ENCODE results near the gene WWOX. TPM values are rescaled to one million over a fixed set of nuclear protein-coding genes. Genes with fewer than 3 reads are reported as not detected.

WWOX gene
- total RNA-seq, 2 experiments from 2014 or later, result 14.3 to 16.5 TPM

DNA sequence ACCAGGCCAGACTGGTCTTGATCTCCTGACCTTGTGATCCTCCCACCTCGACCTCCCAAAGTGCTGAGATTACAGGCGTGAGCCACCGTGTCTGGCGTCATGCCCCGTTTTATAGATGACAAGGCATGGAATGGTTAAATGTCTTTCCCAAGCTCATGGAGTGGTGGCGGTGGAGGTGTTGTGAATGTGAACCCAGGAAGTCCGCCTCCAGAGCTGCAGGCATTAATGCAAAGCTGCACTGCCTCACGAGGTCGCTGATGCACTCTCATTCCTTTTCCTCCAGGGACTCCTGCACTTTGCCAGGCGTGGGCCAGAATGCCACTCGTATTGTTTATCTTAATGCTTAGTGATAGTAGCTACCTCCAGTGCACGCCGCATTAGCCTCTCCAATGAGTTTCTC is 149.6 kb downstream of the WWOX start:
- Mint-ChIP-seq H3K4me3 (no peak overlapping the region), H3K27ac (no peak overlapping the region), H3K27me3 (no peaks in the 10 kb centered on the region), H3K4me1 (ENCODE audit: low read depth) (no peaks in the 10 kb centered on the region), H3K36me3 (no peaks in the 10 kb centered on the region), H3K9me3 (no peaks in the 10 kb centered on the region)
- ChIA-PET CTCF (no interaction called here), POLR2A (no interaction called here)
- no peak for DNase-seq
- intact Hi-C loops (cut with micrococcal nuclease), result no loop called here

- no peaks in the 10 kb centered on the region for H3K9me3 Mint-ChIP-seq
- H3K36me3 Mint-ChIP-seq, result no peaks in the 10 kb centered on the region
- POLR2A ChIA-PET, result no interaction called here
- no peaks in the 10 kb centered on the region for H3K4me1 Mint-ChIP-seq (ENCODE audit: low read depth)
- H3K27ac Mint-ChIP-seq, result no peak overlapping the region
- H3K27me3 Mint-ChIP-seq, result no peaks in the 10 kb centered on the region
- no peak for DNase-seq
- no peak overlapping the region for H3K4me3 Mint-ChIP-seq
- intact Hi-C loops (cut with micrococcal nuclease), result no loop called here
- CTCF ChIA-PET, result no interaction called here
These were observed 150.4 kb downstream of the WWOX start for GRCh38 chr16:78249832-78250231.

- H3K27ac Mint-ChIP-seq, result no peak overlapping the region
- DNase-seq, result no peak
- no peak overlapping the region for H3K4me3 Mint-ChIP-seq
- no peaks in the 10 kb centered on the region for H3K36me3 Mint-ChIP-seq
- H3K9me3 Mint-ChIP-seq, result no peaks in the 10 kb centered on the region
- ChIA-PET POLR2A (no interaction called here), CTCF (no interaction called here)
- H3K4me1 Mint-ChIP-seq (ENCODE audit: low read depth), result no peaks in the 10 kb centered on the region
- intact Hi-C loops (cut with micrococcal nuclease), result no loop called here
- H3K27me3 Mint-ChIP-seq, result no peaks in the 10 kb centered on the region
These were observed 151.7 kb downstream of the WWOX start for GRCh38 chr16:78251115-78251514.

DNA sequence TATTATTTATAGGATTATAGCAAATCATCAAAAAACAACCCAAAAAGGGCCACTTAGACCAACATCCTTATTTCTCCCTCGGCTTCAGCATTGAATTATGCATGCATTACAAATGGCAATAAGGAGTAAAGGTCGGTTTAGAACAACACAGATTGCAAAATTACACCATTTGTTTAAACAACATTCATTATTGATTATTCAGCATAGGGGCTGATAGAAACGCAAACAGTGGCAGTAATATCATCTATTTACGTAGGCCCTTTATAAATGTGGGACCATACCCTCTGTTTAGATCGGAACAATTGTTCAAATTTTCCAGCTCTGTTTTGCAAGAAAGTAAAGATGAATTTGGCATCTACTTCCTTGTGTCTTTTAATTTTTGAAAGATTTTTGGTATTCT is 153.3 kb downstream of the WWOX start:
- CTCF ChIA-PET, result no interaction called here
- no peaks in the 10 kb centered on the region for H3K4me1 Mint-ChIP-seq (ENCODE audit: low read depth)
- no peaks in the 10 kb centered on the region for H3K27me3 Mint-ChIP-seq
- no peak for DNase-seq
- POLR2A ChIA-PET, result no interaction called here
- intact Hi-C loops (cut with micrococcal nuclease), result no loop called here
- H3K9me3 Mint-ChIP-seq, result no peaks in the 10 kb centered on the region
- no peaks in the 10 kb centered on the region for H3K36me3 Mint-ChIP-seq
- H3K27ac Mint-ChIP-seq, result no peak overlapping the region
- H3K4me3 Mint-ChIP-seq, result no peak overlapping the region

GRCh38 chr16:78254841-78255240 is 155.4 kb downstream of the WWOX start:
- no peak for DNase-seq
- Mint-ChIP-seq H3K36me3 (no peaks in the 10 kb centered on the region), H3K4me1 (ENCODE audit: low read depth) (no peaks in the 10 kb centered on the region), H3K9me3 (no peaks in the 10 kb centered on the region), H3K27me3 (no peaks in the 10 kb centered on the region), H3K27ac (no peak overlapping the region), H3K4me3 (no peak overlapping the region)
- POLR2A ChIA-PET, result no interaction called here
- CTCF ChIA-PET, result no interaction called here
- intact Hi-C loops (cut with micrococcal nuclease), result no loop called here

GRCh38 chr16:78256686-78257375 is 157.4 kb downstream of the WWOX start:
- no peaks in the 10 kb centered on the region for H3K36me3 Mint-ChIP-seq
- H3K4me1 Mint-ChIP-seq (ENCODE audit: low read depth), result no peaks in the 10 kb centered on the region
- intact Hi-C loops (cut with micrococcal nuclease), result no loop called here
- H3K27ac Mint-ChIP-seq, result no peak overlapping the region
- no peaks in the 10 kb centered on the region for H3K9me3 Mint-ChIP-seq
- CTCF ChIA-PET, result no interaction called here
- DNase-seq, result no peak
- POLR2A ChIA-PET, result no interaction called here
- no peak overlapping the region for H3K4me3 Mint-ChIP-seq
- H3K27me3 Mint-ChIP-seq, result no peaks in the 10 kb centered on the region

DNA sequence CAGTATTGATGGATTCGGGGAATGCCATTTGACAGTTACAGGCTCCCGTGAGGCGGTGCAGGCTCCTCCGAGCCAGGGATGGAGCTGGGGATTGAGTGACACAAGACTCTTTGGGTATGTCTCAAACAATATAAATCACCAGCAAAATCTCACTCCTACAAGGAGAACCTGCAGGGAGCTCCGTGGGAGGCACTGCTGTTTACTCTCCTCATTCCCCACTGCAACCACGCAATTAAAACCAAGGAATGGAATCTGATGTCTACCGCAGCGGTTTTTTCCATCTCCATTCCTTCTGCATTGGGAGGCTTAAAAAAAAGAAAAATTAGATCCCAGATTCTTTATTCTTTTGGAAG is 157.9 kb downstream of the WWOX start:
- no peaks in the 10 kb centered on the region for H3K4me1 Mint-ChIP-seq (ENCODE audit: low read depth)
- no peaks in the 10 kb centered on the region for H3K27me3 Mint-ChIP-seq
- ChIA-PET CTCF (no interaction called here), POLR2A (no interaction called here)
- no peaks in the 10 kb centered on the region for H3K36me3 Mint-ChIP-seq
- DNase-seq, result no peak
- no peak overlapping the region for H3K4me3 Mint-ChIP-seq
- no peaks in the 10 kb centered on the region for H3K9me3 Mint-ChIP-seq
- no peak overlapping the region for H3K27ac Mint-ChIP-seq
- intact Hi-C loops (cut with micrococcal nuclease), result no loop called here

DNA sequence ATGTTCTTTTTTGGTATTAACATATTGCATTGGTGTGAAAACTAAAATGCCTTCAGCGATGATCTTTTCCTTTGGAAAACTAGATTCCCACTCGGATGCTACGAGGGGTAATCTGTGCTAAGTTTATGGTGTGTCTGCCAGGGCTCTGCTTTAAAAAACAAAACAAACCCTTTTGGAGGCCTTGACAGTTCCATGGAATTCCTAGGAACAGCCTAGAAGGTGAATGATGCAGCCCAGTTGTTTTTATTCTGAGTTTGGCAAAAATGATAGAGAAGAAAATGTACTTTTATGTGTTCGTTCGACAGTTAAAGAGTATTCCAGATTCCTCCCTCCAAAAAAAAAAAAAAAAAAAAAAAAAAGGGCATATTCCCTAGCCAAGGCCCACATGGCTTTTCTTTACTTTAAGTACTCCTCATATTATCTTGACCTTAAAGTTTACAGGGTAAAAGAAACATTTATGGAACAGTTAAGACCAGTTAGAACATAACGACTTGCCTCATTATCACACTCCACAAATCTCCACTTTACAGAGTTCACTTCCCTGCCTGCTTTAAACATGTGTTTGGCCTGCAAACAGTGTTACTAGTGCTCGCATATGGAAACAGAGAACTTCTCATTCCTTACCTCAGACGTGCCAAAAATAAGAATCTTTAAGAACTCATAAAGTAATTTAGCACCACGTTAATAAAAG is 159.1 kb downstream of the WWOX start:
- no peaks in the 10 kb centered on the region for H3K4me1 Mint-ChIP-seq (ENCODE audit: low read depth)

DNA sequence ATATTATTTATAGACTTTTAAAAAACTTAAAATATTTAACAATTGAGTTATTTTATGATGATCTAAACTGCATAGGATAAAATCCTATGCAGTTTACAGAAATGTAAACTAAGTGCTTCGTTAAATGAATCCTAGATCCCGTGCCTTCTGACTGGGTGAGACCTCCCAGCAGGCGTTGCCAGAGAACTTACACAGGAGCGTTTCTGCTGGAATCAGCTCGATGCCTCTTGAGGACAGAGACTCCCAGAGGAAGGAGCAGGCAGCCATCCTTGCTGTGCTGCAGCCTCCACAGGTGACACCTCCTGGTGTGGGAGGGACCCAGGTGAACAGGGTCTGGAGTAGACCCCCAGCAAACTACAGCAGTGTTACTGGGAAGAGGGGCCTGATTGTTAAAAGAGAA is 160.4 kb downstream of the WWOX start:
- Mint-ChIP-seq H3K27me3 (no peaks in the 10 kb centered on the region), H3K27ac (no peak overlapping the region), H3K4me3 (no peak overlapping the region), H3K36me3 (peaks cover 14% of the 10 kb centered on the region), H3K9me3 (peaks cover 8% of the 10 kb centered on the region), H3K4me1 (ENCODE audit: low read depth) (no peaks in the 10 kb centered on the region)
- intact Hi-C loops (cut with micrococcal nuclease), result no loop called here
- ChIA-PET CTCF (no interaction called here), POLR2A (no interaction called here)
- no peak for DNase-seq

More for the DNA sequence above, 159.1 kb downstream of the WWOX start:
- ChIA-PET CTCF (no interaction called here), POLR2A (no interaction called here)
- DNase-seq, result no peak
- Mint-ChIP-seq H3K27me3 (no peaks in the 10 kb centered on the region), H3K36me3 (peaks cover 4% of the 10 kb centered on the region), H3K27ac (no peak overlapping the region), H3K9me3 (no peaks in the 10 kb centered on the region), H3K4me3 (no peak overlapping the region)
- intact Hi-C loops (cut with micrococcal nuclease), result no loop called here

DNA sequence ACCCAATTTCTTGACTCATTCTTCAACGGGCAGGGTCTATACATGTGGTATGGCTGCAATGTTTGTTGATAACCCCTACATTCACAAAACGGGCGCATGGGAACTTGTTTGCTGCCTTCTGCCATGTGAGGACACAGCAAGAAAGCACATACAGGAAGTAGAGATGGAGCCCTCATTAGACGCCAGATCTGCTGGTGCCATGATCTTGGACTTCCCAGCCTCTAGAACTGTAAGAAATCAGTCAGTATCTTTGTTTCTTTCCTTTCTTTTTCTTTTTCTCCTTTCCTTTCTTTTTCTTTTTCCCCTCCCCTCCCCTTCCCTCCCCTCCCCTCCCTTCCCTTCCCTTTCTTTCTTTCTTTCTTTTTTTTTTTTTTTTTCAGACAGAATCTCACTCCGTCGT is 165.2 kb downstream of the WWOX start:
- Mint-ChIP-seq H3K4me1 (ENCODE audit: low read depth) (no peaks in the 10 kb centered on the region), H3K27ac (no peak overlapping the region), H3K36me3 (peaks cover 19% of the 10 kb centered on the region), H3K9me3 (peaks cover 8% of the 10 kb centered on the region), H3K27me3 (no peaks in the 10 kb centered on the region), H3K4me3 (no peak overlapping the region)
- intact Hi-C loops (cut with micrococcal nuclease), result no loop called here
- no peak for DNase-seq
- ChIA-PET POLR2A (no interaction called here), CTCF (no interaction called here)

GRCh38 chr16:78269256-78269655 is 169.8 kb downstream of the WWOX start:
- Mint-ChIP-seq H3K27ac (no peak overlapping the region), H3K27me3 (no peaks in the 10 kb centered on the region), H3K4me3 (no peak overlapping the region), H3K4me1 (ENCODE audit: low read depth) (no peaks in the 10 kb centered on the region), H3K9me3 (peaks cover 4% of the 10 kb centered on the region), H3K36me3 (peaks cover 9% of the 10 kb centered on the region)
- ChIA-PET POLR2A (no interaction called here), CTCF (no interaction called here)
- DNase-seq, result no peak
- intact Hi-C loops (cut with micrococcal nuclease), result no loop called here

GRCh38 chr16:78271981-78272380 is 172.5 kb downstream of the WWOX start:
- no peak overlapping the region for H3K27ac Mint-ChIP-seq
- H3K9me3 Mint-ChIP-seq, result no peaks in the 10 kb centered on the region
- no peaks in the 10 kb centered on the region for H3K4me1 Mint-ChIP-seq (ENCODE audit: low read depth)
- DNase-seq, result no peak
- ChIA-PET POLR2A (no interaction called here), CTCF (no interaction called here)
- H3K27me3 Mint-ChIP-seq, result no peaks in the 10 kb centered on the region
- no peak overlapping the region for H3K4me3 Mint-ChIP-seq
- intact Hi-C loops (cut with micrococcal nuclease), result no loop called here
- no peaks in the 10 kb centered on the region for H3K36me3 Mint-ChIP-seq

DNA sequence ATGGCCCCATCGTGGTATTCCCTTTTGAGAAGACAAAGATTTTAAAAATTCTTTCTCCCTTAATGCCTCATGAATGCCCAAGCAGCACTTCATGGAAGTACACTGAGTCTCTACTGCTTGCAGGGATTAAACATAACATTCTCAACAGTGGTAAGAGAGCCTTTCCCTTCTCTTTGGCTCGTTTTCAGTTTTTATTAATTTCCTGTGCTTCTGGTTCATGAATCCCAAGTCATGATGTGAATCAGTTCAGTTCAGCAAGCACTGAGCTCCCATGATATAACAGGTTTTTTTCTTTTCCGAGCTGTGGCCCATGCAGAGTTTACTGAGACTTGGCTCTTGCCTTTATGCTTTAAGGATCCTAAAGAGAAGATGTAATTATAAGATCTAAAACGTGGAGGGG is 175.3 kb downstream of the WWOX start:
- Mint-ChIP-seq H3K9me3 (no peaks in the 10 kb centered on the region), H3K27ac (no peak overlapping the region), H3K27me3 (no peaks in the 10 kb centered on the region), H3K4me3 (no peak overlapping the region), H3K4me1 (ENCODE audit: low read depth) (no peaks in the 10 kb centered on the region), H3K36me3 (no peaks in the 10 kb centered on the region)
- POLR2A ChIA-PET, result no interaction called here
- intact Hi-C loops (cut with micrococcal nuclease), result no loop called here
- CTCF ChIA-PET, result interaction anchor here (0.6 kb wide), 1 partner anchor 124 kb away, joined by 5 read pairs; no protein-coding TSS in a partner anchor
- no peak for DNase-seq
